Fibroblast of lung (primary cell): ENCODE data around the gene ANKRD53. TPM values are rescaled to one million over a fixed set of nuclear protein-coding genes. Genes with fewer than 3 reads are reported as not detected.

Experiments
- DNase-seq, 2 donors: peaks; one replicate each; pipeline versions ENCODE4 v3.0.0 to v3.0.0-alpha.2; 2010; ENCODE audit warnings: low read depth in 2 of 2
- H2AFZ ChIP-seq: 2 replicates; pipeline ENCODE4 v1.5.1; 2012; ENCODE audit warnings: low read length, control low read depth, inconsistent platforms
- H3K27ac ChIP-seq: 2 replicates; pipeline ENCODE4 v1.5.1; 2011; ENCODE audit warnings: low read length, control low read depth; ENCODE audit not compliant: insufficient read depth
- H3K27me3 ChIP-seq: 2 replicates; pipeline ENCODE4 v1.5.1; 2011; ENCODE audit warnings: mild to moderate bottlenecking, low read length; ENCODE audit not compliant: control insufficient read depth, insufficient read depth
- H3K36me3 ChIP-seq: 2 replicates; pipeline ENCODE4 v1.5.1; 2011; ENCODE audit warnings: low read length; ENCODE audit not compliant: control insufficient read depth, insufficient read depth
- H3K4me1 ChIP-seq: 2 replicates; pipeline ENCODE4 v1.5.1; 2011; ENCODE audit warnings: low read length; ENCODE audit not compliant: control insufficient read depth, insufficient read depth; ENCODE audit errors: extremely low read depth
- H3K4me2 ChIP-seq: 2 replicates; pipeline ENCODE4 v1.5.1; 2011; ENCODE audit warnings: low read length, control low read depth; ENCODE audit not compliant: insufficient read depth; ENCODE audit errors: extremely low read depth
- H3K4me3 ChIP-seq, 4 experiments: fragments of 200-600 bp in 1 of 4; sonication (generic) in 1 of 4; replicated peaks in 1 of 4; 2 replicates each; pipeline ENCODE4 v1.5.1; 2011 to 2016; ENCODE audit warnings: low read length in 4 of 4, low read depth in 3 of 4, mild to moderate bottlenecking in 3 of 4, control low read depth in 2 of 4, inconsistent platforms in 1 of 4, mixed read lengths in 1 of 4; ENCODE audit not compliant: insufficient read depth in 1 of 4; ENCODE audit errors: control extremely low read depth in 1 of 4
- H3K79me2 ChIP-seq: 2 replicates; pipeline ENCODE4 v1.5.1; 2012; ENCODE audit warnings: mild to moderate bottlenecking, low read length, inconsistent platforms; ENCODE audit not compliant: control insufficient read depth, insufficient read depth
- H3K9ac ChIP-seq: 2 replicates; pipeline ENCODE4 v1.5.1; 2011; ENCODE audit warnings: mild to moderate bottlenecking, low read length, control low read depth; ENCODE audit not compliant: insufficient read depth
- H3K9me3 ChIP-seq: 2 replicates; pipeline ENCODE4 v1.5.1; 2012; ENCODE audit warnings: low read depth, low read length; ENCODE audit not compliant: control insufficient read depth, insufficient read depth
- H4K20me1 ChIP-seq: 2 replicates; pipeline ENCODE4 v1.5.1; 2011; ENCODE audit warnings: low read length; ENCODE audit not compliant: control insufficient read depth, insufficient read depth; ENCODE audit errors: extremely low read depth
- CTCF ChIP-seq, 2 donors: IDR thresholded peaks in 1 of 2; conservative IDR thresholded peaks in 1 of 2; 1 replicate in 1 of 2; 2 replicates in 1 of 2; pipeline ENCODE4 v1.5.1; 2011 to 2012; ENCODE audit warnings: low read length in 2 of 2, control low read depth in 1 of 2, inconsistent platforms in 1 of 2, low read depth in 1 of 2, mild to moderate bottlenecking in 1 of 2
- EZH2 ChIP-seq: IDR thresholded peaks from 2 replicates; pipeline ENCODE4 v1.5.1; 2012; ENCODE audit warnings: low read length, control low read depth, mild to moderate bottlenecking; ENCODE audit errors: missing control alignments
- polyA plus RNA-seq, 2 donors: library from polyadenylated mRNA; depleted of rRNA in 1 of 2; stranded (reverse) in 1 of 2; unstranded in 1 of 2; fragments of >200 nt; gene quantifications; 2 replicates each; pipeline ENCODE4 v1.2.1, GENCODE V29; 2011 to 2012; ENCODE audit warnings: missing spikeins in 1 of 2
- total RNA-seq: library from RNA; depleted of rRNA; stranded (reverse); fragments of >200 nt; gene quantifications from 2 replicates; pipeline ENCODE4 v1.2.1, GENCODE V29; 2014

Gene ANKRD53
- total and polyA plus RNA-seq, 2 donors (not counting 1 experiment from before 2014, with no cell fraction given) = 0.58 to 1.3 TPM

DNA sequence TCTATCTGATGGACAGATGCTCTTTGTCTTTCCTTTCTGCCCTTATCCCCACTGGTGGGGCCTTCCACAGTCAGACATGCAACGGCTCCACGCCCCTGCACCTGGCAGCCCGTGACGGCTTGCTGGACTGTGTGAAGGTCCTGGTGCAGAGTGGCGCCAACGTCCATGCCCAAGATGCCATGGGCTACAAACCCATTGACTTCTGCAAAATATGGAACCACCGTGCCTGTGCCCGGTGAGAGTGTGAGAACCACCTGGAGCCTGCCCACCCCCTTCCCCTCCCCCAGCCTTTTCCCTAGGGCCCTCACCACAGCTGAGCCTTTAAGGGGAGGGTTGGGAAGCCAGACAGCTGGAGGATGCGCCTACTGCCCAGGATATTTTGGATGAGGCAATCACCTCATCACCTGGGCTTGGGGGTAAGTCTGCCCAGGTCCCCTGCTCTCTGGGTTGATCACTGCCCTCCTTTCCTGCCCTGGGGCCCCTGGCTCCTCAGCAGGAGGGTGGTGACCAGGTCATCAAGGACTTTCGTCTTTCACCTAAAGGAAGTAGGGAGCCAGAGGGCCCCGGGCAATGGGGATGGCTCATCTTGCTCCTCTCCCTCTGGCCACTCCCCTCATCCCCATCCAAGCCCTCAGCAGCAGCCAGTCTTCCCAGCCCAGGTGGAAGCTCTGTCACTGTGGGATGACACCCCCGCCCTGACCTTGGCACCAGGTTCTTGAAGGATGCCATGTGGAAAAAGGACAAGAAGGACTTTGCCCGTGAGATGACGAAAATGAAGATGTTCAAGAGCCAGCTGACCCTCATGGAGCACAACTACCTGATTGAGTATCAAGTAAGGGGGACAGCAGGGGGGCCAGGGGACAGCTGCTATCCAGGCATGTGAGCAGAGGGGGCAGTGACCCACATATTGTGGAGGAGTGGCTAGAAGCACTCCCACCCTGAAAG, 3.7 kb downstream of the ANKRD53 start:
- H4K20me1 ChIP-seq = no peaks in the 10 kb centered on the region
- H3K4me3 ChIP-seq = no peak overlapping the region
- DNase-seq = no peak
- no peak overlapping the region for H3K9ac ChIP-seq
- no peaks in the 10 kb centered on the region for H3K36me3 ChIP-seq
- peaks cover 6% of the 10 kb centered on the region for H3K4me1 ChIP-seq
- H3K79me2 ChIP-seq = no peaks in the 10 kb centered on the region
- H3K4me2 ChIP-seq = no peak overlapping the region
- H3K27me3 ChIP-seq = no peaks in the 10 kb centered on the region
- no peak overlapping the region for H3K27ac ChIP-seq
- no peak for TF ChIP-seq EZH2
- no peak for TF ChIP-seq CTCF (conservative IDR thresholded peaks at IDR 0.05 in 1 of 2, IDR thresholded peaks at IDR 0.05 in 1 of 2; ENCODE audit: low read depth in 1 of 2, low read length in 2 of 2)
- H2AFZ ChIP-seq = no peak overlapping the region
- H3K9me3 ChIP-seq = no peaks in the 10 kb centered on the region

- no peak overlapping the region for H3K4me3 ChIP-seq
- TF ChIP-seq EZH2 (no peak), CTCF (conservative IDR thresholded peaks at IDR 0.05 in 1 of 2, IDR thresholded peaks at IDR 0.05 in 1 of 2; ENCODE audit: low read depth in 1 of 2, low read length in 2 of 2) (no peak)
- peaks cover 2% of the 10 kb centered on the region for H3K4me1 ChIP-seq
- no peak overlapping the region for H3K4me2 ChIP-seq
- H3K79me2 ChIP-seq = no peaks in the 10 kb centered on the region
- no peak overlapping the region for H3K27ac ChIP-seq
- no peak overlapping the region for H3K9ac ChIP-seq
- no peak overlapping the region for H2AFZ ChIP-seq
- no peaks in the 10 kb centered on the region for H3K9me3 ChIP-seq
- H3K36me3 ChIP-seq = no peaks in the 10 kb centered on the region
- no peaks in the 10 kb centered on the region for H3K27me3 ChIP-seq
- H4K20me1 ChIP-seq = no peaks in the 10 kb centered on the region
- no peak for DNase-seq
These were observed 4.5 kb downstream of the ANKRD53 start for GRCh38 chr2:70982971-70983370.

- H3K36me3 ChIP-seq = peaks cover 4% of the 10 kb centered on the region
- no peak for DNase-seq
- no peak overlapping the region for H3K4me2 ChIP-seq
- H3K27ac ChIP-seq = no peak overlapping the region
- H2AFZ ChIP-seq = no peak overlapping the region
- no peak overlapping the region for H3K9ac ChIP-seq
- no peak overlapping the region for H3K4me3 ChIP-seq
- no peaks in the 10 kb centered on the region for H3K27me3 ChIP-seq
- H4K20me1 ChIP-seq = no peaks in the 10 kb centered on the region
- no peak for TF ChIP-seq CTCF (conservative IDR thresholded peaks at IDR 0.05 in 1 of 2, IDR thresholded peaks at IDR 0.05 in 1 of 2; ENCODE audit: low read depth in 1 of 2, low read length in 2 of 2)
- TF ChIP-seq EZH2 = no peak
- no peaks in the 10 kb centered on the region for H3K4me1 ChIP-seq
- no peaks in the 10 kb centered on the region for H3K9me3 ChIP-seq
- no peaks in the 10 kb centered on the region for H3K79me2 ChIP-seq
These were observed 5.2 kb downstream of the ANKRD53 start for GRCh38 chr2:70983506-70984227.
